HK-2 (cell line): ENCODE data around the gene SPTBN5.
A peak's percentile ranks its signal among the peaks of the same experiment; 100 is the strongest.

Experiments
- DNase-seq: peaks from one replicate; pipeline ENCODE4 v3.0.0-alpha.2; 2018; ENCODE audit not compliant: unreplicated experiment

The SPTBN5 gene

GRCh38 chr15:41893422-41894250, at the start of gene SPTBN5:
Gene SPTBN5 (minus strand): TSS chr15:41894053. CDS start chr15:41893497, 556 bp downstream.
- DNase-seq, result no peak

- DNase-seq, result no peak
Measured at GRCh38 chr15:41942886-41943285, 49.0 kb upstream of the SPTBN5 start.

DNA sequence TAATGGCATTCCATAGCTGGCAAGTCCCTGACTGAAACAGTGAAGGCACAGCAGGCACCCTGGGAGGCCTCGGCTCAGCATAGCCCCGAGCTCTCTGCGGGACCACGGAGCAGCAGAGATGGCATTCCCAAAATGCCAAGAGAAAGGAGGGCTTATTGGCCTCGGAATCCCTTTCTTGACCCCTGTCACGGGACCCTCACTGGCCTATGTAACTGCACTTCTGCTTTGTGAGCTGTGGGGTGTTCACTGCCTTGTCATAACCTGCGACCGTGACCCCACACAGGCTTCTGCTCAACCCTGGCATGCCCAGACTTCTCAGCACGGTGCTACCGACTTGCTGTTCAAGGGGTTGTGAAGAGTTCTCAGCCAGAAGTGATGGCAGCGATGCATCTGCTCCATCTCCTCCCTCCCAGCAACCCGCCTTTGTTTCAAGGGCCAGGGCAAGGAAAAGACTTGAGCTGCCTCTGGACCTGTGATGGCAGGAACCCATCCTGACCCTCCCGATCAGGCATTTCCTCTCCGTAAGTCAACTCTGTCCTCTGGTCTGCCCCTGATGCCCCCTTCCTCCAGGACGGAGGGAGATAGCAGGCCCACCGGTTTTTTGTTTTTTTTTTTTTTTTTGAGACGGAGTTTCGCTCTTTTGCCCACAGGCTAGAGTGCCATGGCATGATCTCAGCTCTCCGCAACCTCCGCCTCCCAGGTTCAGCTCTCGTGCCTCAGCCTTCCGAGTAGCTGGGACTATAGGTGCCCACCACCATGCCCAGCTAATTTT, 48.0 kb upstream of the SPTBN5 start:
- DNase-seq, result no peak

DNA sequence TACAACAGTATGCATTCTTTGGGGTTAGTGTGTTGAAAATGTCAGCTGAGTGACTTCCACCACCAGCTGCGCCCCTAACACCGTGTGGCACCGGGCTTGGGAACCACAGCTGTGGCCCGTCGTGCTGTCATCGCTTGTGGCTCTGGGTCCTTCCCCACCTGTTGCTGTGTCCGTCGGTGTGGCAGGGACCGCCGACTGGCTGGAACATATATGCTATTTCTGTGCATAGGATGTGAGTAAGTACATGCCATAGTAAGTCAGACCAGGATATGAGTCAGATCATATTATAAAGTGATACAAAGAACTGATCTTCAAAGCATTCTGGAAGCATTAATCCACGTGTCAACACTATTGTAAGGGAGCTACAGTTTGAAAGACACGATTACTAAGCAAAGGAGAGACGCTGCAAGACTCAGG, 46.6 kb upstream of the SPTBN5 start:
- DNase-seq, result no peak

DNA sequence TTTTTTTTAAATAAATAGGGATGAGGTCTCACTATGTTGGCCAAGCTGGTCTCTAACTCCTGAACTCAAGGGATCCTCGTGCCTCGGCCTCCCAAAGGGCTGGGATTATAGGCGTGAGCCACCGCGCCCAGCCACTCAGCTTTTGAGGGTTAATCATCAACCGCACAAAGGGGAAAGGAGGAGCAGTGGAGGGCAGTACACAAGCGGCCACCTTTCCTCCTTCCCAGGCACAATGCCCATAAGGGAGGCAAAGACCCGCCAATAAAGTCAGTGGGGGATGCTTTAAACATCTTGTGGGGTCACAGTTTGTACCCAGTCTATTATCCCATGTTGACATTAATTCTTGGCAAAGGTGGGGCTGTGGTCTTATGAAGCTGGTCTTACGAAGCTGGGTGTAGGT, 46.1 kb upstream of the SPTBN5 start:
- no peak for DNase-seq

DNA sequence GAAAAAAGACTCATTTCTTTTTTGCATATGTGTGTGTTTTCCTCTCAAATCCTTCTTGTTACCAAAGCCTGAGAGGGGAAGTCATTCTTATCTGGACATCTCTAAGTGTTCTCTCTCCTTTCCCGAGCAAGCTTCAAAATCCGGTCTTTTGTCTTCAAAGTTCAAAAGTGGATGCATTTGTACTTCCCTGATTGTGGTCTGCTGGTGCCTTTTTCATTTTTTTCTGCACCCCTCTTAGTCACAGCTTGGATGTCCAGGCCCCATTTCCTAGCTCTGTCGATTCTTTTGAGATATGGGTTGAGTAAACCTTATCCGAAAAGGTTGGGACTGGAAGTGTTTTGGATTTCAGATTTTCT, 43.7 kb upstream of the SPTBN5 start:
- no peak for DNase-seq

DNA sequence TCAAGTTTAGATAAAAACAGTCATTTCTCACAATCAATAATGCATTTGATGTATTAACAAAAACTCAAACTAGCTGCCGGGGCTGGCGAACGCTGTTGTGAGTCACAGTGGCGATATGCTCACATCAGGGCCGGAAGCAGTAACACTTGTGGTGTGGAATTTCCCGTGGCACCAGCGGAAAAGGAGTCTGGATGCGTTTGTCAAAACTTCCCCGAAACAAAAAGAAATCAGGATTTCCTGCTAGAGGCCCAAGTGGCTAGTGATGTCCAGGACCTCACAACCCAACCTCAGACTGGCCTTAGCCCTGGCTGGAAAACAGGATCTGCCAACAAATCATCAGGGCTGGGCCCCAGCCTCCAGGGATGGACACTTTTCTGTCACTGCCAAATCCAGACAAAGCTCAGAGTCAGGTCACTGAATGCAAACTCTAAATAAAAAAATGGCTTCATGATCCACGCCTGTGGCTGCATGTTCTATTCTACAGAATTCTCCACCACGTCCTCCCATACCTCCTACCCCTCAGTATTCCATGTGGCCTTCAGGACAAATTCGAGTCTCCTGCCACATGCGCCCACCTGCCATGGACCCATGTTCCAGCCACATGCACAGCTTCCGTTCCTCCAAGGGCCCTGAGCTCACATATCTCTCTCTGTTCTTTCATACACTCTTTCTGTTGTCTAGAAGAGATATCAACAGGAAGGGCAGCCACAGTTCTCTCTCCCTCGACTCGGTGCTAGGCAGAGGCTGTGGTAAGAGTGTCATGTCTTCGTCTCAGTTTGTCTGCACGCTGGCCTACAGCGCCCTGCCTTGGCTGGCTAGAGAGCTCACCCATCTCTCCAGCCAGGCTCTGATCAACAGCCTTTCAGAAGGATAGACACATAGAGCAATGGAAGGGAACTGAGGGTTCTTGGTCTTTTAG, 43.1 kb upstream of the SPTBN5 start:
- DNase-seq, result no peak

GRCh38 chr15:41936155-41936554, 42.3 kb upstream of the SPTBN5 start:
- no peak for DNase-seq

- DNase-seq, result no peak
Measured at GRCh38 chr15:41935566-41936020, 41.7 kb upstream of the SPTBN5 start.

DNA sequence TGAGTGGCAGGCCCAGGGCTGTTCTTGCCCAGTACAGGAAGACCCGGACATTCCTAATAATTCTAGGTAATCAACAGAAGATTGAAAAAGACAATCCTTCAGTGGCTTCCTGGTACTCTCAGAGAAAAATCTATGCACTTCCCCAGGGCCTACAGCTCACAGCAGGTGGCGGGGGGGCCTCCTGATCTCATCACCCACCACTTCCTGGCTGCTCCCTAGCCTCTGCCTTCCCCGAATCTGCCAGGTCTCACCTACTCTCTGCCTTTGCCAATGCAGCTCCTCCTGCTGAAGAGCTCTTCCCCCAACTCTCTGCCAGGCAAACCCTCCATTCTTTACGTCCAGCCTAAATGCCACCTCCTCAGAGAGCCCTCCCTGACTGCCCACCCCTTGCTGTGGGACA, 41.0 kb upstream of the SPTBN5 start:
- DNase-seq, result no peak

GRCh38 chr15:41933771-41934170, 39.9 kb upstream of the SPTBN5 start:
- peak; percentile 33 for DNase-seq

DNA sequence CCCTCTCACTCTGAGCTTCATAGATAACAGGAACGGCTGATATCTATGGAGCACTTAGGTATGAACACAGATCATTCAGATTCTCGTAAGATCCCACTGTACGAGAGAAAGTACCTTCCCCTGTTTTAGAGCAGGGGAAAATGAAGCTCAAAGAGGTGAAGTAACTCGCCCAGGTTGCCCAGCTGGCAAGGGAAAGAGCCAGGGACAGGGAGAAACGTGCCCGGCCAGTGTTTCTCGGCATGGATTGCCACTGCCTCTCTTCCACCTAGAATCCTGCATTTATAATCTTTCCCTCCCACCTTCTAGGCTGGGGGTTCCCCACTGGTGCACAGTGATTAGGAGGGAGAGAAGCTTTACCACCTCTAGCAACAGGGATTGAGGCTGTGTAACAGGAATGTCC, 39.5 kb upstream of the SPTBN5 start:
- DNase-seq, result no peak

- DNase-seq, result no peak
Measured at GRCh38 chr15:41932511-41933289, 38.8 kb upstream of the SPTBN5 start.

- no peak for DNase-seq
Measured at GRCh38 chr15:41932101-41932500, 38.2 kb upstream of the SPTBN5 start.

DNA sequence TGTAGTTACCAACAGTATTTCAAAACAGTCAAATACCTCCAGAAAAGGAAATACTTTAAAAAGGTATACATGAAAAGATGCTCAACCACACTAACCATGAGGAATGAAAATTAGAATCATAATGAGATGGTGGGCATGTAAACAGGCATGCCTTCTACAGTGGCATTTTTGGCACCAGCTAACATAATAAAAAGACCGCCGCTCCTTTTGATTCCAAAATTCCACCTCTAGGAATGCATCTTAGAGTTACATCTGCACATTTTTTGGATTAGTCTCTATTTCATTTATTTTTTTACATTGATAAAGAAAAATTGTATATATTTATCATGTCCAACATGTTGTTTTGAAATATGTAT, 37.0 kb upstream of the SPTBN5 start:
- no peak for DNase-seq

DNA sequence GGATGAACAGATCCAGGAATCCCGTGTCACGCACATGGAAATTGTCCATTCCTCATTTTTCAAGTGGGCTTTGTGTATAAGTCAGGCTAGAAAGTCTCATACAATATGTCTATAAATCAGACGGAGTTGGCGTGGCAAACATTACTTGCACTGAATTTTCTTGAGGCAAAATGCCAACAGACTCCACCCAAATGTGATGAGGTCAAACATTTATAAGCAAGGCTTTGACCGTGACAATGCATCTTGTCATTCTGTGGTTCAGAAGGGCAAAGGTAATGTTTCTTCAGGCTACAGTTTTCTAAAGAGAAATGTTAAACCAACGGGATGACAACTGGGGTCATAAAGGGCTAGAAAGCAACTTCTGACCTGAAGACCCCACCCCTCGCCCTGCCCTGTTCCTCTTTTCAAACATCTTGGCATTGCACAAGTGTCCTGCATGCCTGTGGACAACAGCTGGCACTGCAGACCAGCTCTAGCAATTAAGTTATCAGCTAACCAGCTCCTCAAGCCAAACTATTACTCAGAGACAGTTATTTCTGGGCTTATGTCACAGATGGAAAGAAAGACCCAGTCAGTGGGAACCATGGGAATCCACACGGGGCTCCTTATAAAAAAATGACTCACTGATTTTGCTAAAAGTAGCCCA, 36.5 kb upstream of the SPTBN5 start:
- DNase-seq, result peak; percentile 25

GRCh38 chr15:41928637-41929620, 35.1 kb upstream of the SPTBN5 start:
- DNase-seq, result no peak

DNA sequence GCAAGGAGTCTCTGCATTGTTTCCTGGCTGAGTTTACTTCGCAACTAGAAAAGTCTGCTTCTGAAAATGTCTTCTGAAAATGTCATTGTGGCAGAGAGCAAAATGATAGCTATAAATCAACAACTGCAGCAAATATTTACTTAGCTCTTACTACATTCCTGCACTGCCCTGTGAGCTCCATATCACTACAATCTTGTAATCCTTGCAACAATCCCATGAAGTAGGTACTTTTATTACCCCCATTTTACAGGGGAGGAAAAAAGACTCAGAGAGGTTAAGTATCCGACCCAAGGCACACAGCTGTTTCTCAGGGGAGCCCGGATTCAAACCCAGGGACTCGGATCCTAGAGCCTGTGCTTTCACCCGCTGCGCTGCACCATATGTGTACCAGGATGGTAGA, 34.2 kb upstream of the SPTBN5 start:
- no peak for DNase-seq

- no peak for DNase-seq
Measured at GRCh38 chr15:41927536-41927935, 33.7 kb upstream of the SPTBN5 start.
